GM23338 (cell line): ENCODE measurements around the gene SP2. TPM values are rescaled to one million over a fixed set of nuclear protein-coding genes. Genes with fewer than 3 reads are reported as not detected.

ENCODE experiments used
- ATAC-seq: fragments of 200-7000 bp; cut with Tn5 transposase; 3 replicates; pipeline ENCODE4 v1.9.1; 2020
- DNase-seq: peaks from one replicate; pipeline ENCODE4 v3.0.0-alpha.2; 2015; ENCODE audit warnings: low spot score
- H2AFZ ChIP-seq: fragments of 200-600 bp; sonication (generic); 2 replicates; pipeline ENCODE4 v1.8.0; 2016; ENCODE audit warnings: antibody characterized with exemption, mild to moderate bottlenecking, moderate library complexity
- H3F3A ChIP-seq: fragments of 200-600 bp; sonication (generic); replicated peaks from 2 replicates; pipeline ENCODE4 v1.8.0; 2017; ENCODE audit warnings: antibody characterized with exemption, mixed run types, low read depth
- H3K27ac ChIP-seq: fragments of 200-600 bp; sonication (generic); 2 replicates; pipeline ENCODE4 v1.6.1; 2016; ENCODE audit warnings: low read depth
- H3K27me3 ChIP-seq: fragments of 200-600 bp; sonication (generic); 2 replicates; pipeline ENCODE4 v1.8.0; 2016; ENCODE audit warnings: mild to moderate bottlenecking, mixed run types, moderate library complexity; ENCODE audit not compliant: insufficient read depth
- H3K36me3 ChIP-seq: fragments of 200-600 bp; sonication (generic); 2 replicates; pipeline ENCODE4 v1.8.0; 2016; ENCODE audit warnings: mild to moderate bottlenecking; ENCODE audit not compliant: insufficient read depth
- H3K4me1 ChIP-seq: fragments of 200-600 bp; sonication (generic); 2 replicates; pipeline ENCODE4 v1.8.0; 2016; ENCODE audit warnings: mild to moderate bottlenecking, moderate library complexity; ENCODE audit not compliant: insufficient read depth
- H3K4me2 ChIP-seq: fragments of 200-600 bp; sonication (generic); 2 replicates; pipeline ENCODE4 v1.7.1; 2017; ENCODE audit warnings: mixed run types
- H3K4me3 ChIP-seq: fragments of 200-600 bp; sonication (generic); 2 replicates; pipeline ENCODE4 v1.6.1; 2016; ENCODE audit warnings: mixed run types
- H3K79me2 ChIP-seq: fragments of 200-600 bp; sonication (generic); replicated peaks from 2 replicates; pipeline ENCODE4 v1.8.0; 2017; ENCODE audit warnings: mild to moderate bottlenecking; ENCODE audit not compliant: insufficient read depth
- H3K9me2 ChIP-seq: fragments of 200-600 bp; sonication (generic); 2 replicates; pipeline ENCODE4 v1.8.0; 2017; ENCODE audit not compliant: insufficient read depth
- H4K20me1 ChIP-seq: fragments of 200-600 bp; sonication (generic); replicated peaks from 2 replicates; pipeline ENCODE4 v1.8.0; 2017; ENCODE audit warnings: mild to moderate bottlenecking; ENCODE audit not compliant: insufficient read depth
- H3K27ac Mint-ChIP-seq: 2 replicates; pipeline ENCODE4 v1.8.0; 2020; ENCODE audit warnings: inconsistent platforms, mild to moderate bottlenecking, moderate library complexity, mixed read lengths
- H3K27me3 Mint-ChIP-seq: 3 replicates; pipeline ENCODE4 v1.8.0; 2022; ENCODE audit warnings: low read depth, mild to moderate bottlenecking, moderate library complexity, mixed read lengths, inconsistent platforms; ENCODE audit not compliant: insufficient read depth, poor library complexity
- H3K36me3 Mint-ChIP-seq: 3 replicates; pipeline ENCODE4 v1.8.0; 2021; ENCODE audit warnings: low read depth, mild to moderate bottlenecking, inconsistent platforms, moderate library complexity, mixed read lengths
- H3K4me1 Mint-ChIP-seq: 3 replicates; pipeline ENCODE4 v1.8.0; 2020; ENCODE audit warnings: mild to moderate bottlenecking, inconsistent platforms, mixed read lengths
- H3K4me3 Mint-ChIP-seq: 3 replicates; pipeline ENCODE4 v1.8.0; 2021; ENCODE audit warnings: moderate library complexity, mild to moderate bottlenecking, inconsistent platforms, mixed read lengths
- H3K9me3 Mint-ChIP-seq: 3 replicates; pipeline ENCODE4 v1.8.0; 2020; ENCODE audit warnings: moderate library complexity, mild to moderate bottlenecking, inconsistent platforms, mixed read lengths
- CREB1 ChIP-seq: fragments of 250-450 bp; sonication (Bioruptor Pico); IDR thresholded peaks from 2 replicates; pipeline ENCODE4 v1.5.0; 2020; ENCODE audit warnings: low read depth, mild to moderate bottlenecking, moderate library complexity
- EZH2phosphoT487 ChIP-seq: fragments of 200-600 bp; sonication (generic); IDR thresholded peaks from one replicate; pipeline ENCODE4 v1.8.1; 2018; ENCODE audit warnings: antibody characterized with exemption; ENCODE audit not compliant: unreplicated experiment
- NANOG ChIP-seq: IDR thresholded peaks from 2 replicates; pipeline ENCODE4 v1.6.1; 2016; ENCODE audit warnings: antibody characterized with exemption, borderline replicate concordance
- ZNF114 ChIP-seq: fragments of 250-450 bp; sonication (Bioruptor Pico); IDR thresholded peaks from 2 replicates; pipeline ENCODE4 v1.5.0; 2020; ENCODE audit warnings: mild to moderate bottlenecking, moderate library complexity
- polyA plus RNA-seq: library from polyadenylated mRNA; unstranded; fragments of >200 nt; fragmentation: Nextera tagmentation; extraction: Ambion mirVana; gene quantifications from 2 replicates; pipeline ENCODE4 v1.2.1, GENCODE V29; 2016
- total RNA-seq: library from RNA; depleted of rRNA; stranded (reverse); fragments of >200 nt; shearing (Covaris generic); gene quantifications from 2 replicates; pipeline ENCODE4 v1.2.3, GENCODE V29; 2014
- TF ChIP-seq, protein P1 (sequence below): IDR thresholded peaks from 2 replicates; pipeline ENCODE4 v1.6.1; 2016; ENCODE audit warnings: antibody characterized with exemption
- TF ChIP-seq, protein P2 (sequence below), 2 experiments: fragments of 200-600 bp in 1 of 2; sonication (generic) in 1 of 2; conservative IDR thresholded peaks; 2 replicates each; pipeline versions ENCODE4 v1.5.1 to v1.6.1; 2016 to 2017; ENCODE audit warnings: antibody characterized with exemption in 2 of 2, low read depth in 2 of 2, mild to moderate bottlenecking in 2 of 2, moderate library complexity in 1 of 2
- TF ChIP-seq, protein P3 (sequence below): IDR thresholded peaks from one replicate; pipeline ENCODE4 v1.6.1; 2018; ENCODE audit warnings: antibody characterized with exemption; ENCODE audit not compliant: unreplicated experiment
- TF ChIP-seq, protein P4 (sequence below): fragments of 250-450 bp; sonication (Bioruptor Pico); IDR thresholded peaks from 2 replicates; pipeline ENCODE4 v1.5.0; 2020; ENCODE audit warnings: mild to moderate bottlenecking, moderate library complexity

SP2 gene
- total and polyA plus RNA-seq, 2 experiments from 2014 or later: 6.0 to 12.9 TPM

DNA sequence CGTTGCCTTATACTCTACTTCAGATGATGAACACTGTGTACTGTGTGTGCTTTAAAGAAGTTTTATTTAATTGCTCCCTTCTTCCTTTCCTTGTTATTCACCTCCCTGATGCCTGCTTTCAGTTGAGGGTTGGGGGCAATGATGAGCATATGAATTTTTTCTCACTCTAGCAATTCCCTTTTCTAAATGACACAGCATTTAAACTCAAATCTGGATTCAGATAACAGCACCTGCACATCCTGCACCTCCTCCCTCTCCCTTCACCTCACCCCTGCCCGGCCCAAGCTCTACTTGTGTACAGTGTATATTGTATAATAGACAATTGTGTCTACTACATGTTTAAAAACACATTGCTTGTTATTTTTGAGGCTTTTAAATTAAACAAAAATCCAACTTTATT is 32.4 kb downstream of the SP2 start:
- DNase-seq (no peak), ATAC-seq (no peak)
- Histone ChIP-seq H3K9me2 (no peaks in the 10 kb centered on the region), H3K36me3 (no peaks in the 10 kb centered on the region; the same call in 1 of the 2 replicates), H3K4me2 (no peak overlapping the region), H2AFZ (no peak overlapping the region), H3K4me3 (no peak overlapping the region), H3K79me2 (no peaks in the 10 kb centered on the region), H4K20me1 (no peaks in the 10 kb centered on the region; the same call in 1 of the 2 replicates), H3F3A (no peaks in the 10 kb centered on the region), H3K27me3 (no peaks in the 10 kb centered on the region), H3K27ac (no peak overlapping the region), H3K4me1 (no peaks in the 10 kb centered on the region)
- H3K4me1 Mint-ChIP-seq: no peaks in the 10 kb centered on the region
- H3K27me3 Mint-ChIP-seq: peaks cover 5% of the 10 kb centered on the region
- TF ChIP-seq, protein P1, sequence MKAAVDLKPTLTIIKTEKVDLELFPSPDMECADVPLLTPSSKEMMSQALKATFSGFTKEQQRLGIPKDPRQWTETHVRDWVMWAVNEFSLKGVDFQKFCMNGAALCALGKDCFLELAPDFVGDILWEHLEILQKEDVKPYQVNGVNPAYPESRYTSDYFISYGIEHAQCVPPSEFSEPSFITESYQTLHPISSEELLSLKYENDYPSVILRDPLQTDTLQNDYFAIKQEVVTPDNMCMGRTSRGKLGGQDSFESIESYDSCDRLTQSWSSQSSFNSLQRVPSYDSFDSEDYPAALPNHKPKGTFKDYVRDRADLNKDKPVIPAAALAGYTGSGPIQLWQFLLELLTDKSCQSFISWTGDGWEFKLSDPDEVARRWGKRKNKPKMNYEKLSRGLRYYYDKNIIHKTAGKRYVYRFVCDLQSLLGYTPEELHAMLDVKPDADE: no peak
- TF ChIP-seq, protein P2, sequence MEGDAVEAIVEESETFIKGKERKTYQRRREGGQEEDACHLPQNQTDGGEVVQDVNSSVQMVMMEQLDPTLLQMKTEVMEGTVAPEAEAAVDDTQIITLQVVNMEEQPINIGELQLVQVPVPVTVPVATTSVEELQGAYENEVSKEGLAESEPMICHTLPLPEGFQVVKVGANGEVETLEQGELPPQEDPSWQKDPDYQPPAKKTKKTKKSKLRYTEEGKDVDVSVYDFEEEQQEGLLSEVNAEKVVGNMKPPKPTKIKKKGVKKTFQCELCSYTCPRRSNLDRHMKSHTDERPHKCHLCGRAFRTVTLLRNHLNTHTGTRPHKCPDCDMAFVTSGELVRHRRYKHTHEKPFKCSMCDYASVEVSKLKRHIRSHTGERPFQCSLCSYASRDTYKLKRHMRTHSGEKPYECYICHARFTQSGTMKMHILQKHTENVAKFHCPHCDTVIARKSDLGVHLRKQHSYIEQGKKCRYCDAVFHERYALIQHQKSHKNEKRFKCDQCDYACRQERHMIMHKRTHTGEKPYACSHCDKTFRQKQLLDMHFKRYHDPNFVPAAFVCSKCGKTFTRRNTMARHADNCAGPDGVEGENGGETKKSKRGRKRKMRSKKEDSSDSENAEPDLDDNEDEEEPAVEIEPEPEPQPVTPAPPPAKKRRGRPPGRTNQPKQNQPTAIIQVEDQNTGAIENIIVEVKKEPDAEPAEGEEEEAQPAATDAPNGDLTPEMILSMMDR (conservative IDR thresholded peaks at IDR 0.05; ENCODE audit: low read depth in 2 of 2): no peak
- no peak for TF ChIP-seq CREB1 (CRISPR knock-in tag)
- TF ChIP-seq, protein P3, sequence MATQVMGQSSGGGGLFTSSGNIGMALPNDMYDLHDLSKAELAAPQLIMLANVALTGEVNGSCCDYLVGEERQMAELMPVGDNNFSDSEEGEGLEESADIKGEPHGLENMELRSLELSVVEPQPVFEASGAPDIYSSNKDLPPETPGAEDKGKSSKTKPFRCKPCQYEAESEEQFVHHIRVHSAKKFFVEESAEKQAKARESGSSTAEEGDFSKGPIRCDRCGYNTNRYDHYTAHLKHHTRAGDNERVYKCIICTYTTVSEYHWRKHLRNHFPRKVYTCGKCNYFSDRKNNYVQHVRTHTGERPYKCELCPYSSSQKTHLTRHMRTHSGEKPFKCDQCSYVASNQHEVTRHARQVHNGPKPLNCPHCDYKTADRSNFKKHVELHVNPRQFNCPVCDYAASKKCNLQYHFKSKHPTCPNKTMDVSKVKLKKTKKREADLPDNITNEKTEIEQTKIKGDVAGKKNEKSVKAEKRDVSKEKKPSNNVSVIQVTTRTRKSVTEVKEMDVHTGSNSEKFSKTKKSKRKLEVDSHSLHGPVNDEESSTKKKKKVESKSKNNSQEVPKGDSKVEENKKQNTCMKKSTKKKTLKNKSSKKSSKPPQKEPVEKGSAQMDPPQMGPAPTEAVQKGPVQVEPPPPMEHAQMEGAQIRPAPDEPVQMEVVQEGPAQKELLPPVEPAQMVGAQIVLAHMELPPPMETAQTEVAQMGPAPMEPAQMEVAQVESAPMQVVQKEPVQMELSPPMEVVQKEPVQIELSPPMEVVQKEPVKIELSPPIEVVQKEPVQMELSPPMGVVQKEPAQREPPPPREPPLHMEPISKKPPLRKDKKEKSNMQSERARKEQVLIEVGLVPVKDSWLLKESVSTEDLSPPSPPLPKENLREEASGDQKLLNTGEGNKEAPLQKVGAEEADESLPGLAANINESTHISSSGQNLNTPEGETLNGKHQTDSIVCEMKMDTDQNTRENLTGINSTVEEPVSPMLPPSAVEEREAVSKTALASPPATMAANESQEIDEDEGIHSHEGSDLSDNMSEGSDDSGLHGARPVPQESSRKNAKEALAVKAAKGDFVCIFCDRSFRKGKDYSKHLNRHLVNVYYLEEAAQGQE: no peak
- TF ChIP-seq ZNF114 (CRISPR knock-in tag): no peak
- no peak for TF ChIP-seq NANOG
- H3K4me3 Mint-ChIP-seq: no peak overlapping the region
- H3K9me3 Mint-ChIP-seq: no peaks in the 10 kb centered on the region
- peaks cover 20% of the 10 kb centered on the region for H3K36me3 Mint-ChIP-seq
- no peak overlapping the region for H3K27ac Mint-ChIP-seq

DNA sequence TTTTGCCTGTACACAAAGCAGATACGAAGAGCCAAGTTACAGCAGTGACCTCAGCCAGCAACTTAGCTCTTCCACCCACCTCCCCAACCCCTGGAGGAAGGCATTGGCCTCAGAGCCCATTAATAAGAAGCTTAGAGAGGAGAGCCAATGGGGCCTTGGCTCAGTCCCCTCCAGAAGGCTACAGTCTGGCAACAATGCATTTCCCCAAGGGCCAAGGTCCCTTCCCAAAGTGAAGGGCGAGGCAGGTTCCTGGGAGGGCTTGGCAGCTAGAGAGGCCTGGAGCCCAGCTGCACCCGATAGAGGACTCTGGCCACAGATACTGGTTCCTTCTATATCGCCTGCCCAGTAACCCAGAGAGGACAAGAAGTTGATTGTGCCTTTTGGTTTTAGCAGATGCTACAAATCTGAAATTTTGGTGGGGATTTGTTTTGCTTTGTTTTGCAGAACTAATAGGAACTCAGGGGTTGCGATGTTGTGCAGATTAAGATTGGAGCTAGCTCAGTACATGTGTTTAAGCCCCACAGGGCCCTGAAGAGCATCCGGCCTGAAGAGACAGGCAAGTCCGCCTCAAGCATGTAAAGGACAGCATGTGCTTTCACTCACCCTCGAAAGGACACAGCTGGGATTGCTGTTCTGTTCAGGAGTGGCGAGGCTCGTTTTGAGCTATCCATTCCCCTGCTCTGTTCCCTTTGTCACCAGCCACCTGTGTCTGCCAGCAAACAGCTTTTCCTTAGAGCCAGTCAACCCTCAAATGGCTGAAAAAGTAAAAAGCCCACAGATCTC is 33.4 kb downstream of the SP2 start:
- Mint-ChIP-seq H3K27ac (no peak overlapping the region), H3K27me3 (peaks cover 7% of the 10 kb centered on the region), H3K4me3 (no peak overlapping the region), H3K4me1 (no peaks in the 10 kb centered on the region), H3K36me3 (peaks cover 13% of the 10 kb centered on the region), H3K9me3 (no peaks in the 10 kb centered on the region)
- no peaks in the 10 kb centered on the region for H3K27me3 ChIP-seq
- no peaks in the 10 kb centered on the region for H3K79me2 ChIP-seq
- no peak overlapping the region for H3K4me2 ChIP-seq
- H3K4me3 ChIP-seq: no peak overlapping the region
- no peaks in the 10 kb centered on the region for H3K9me2 ChIP-seq
- H4K20me1 ChIP-seq: no peaks in the 10 kb centered on the region; the same call in 1 of the 2 replicates
- H3F3A ChIP-seq: no peaks in the 10 kb centered on the region
- H3K4me1 ChIP-seq: no peaks in the 10 kb centered on the region
- H3K27ac ChIP-seq: no peak overlapping the region
- no peaks in the 10 kb centered on the region; the same call in 1 of the 2 replicates for H3K36me3 ChIP-seq
- ATAC-seq (no peak), DNase-seq (no peak)
- H2AFZ ChIP-seq: no peak overlapping the region
- TF ChIP-seq EZH2phosphoT487: no peak
- TF ChIP-seq, protein P4, sequence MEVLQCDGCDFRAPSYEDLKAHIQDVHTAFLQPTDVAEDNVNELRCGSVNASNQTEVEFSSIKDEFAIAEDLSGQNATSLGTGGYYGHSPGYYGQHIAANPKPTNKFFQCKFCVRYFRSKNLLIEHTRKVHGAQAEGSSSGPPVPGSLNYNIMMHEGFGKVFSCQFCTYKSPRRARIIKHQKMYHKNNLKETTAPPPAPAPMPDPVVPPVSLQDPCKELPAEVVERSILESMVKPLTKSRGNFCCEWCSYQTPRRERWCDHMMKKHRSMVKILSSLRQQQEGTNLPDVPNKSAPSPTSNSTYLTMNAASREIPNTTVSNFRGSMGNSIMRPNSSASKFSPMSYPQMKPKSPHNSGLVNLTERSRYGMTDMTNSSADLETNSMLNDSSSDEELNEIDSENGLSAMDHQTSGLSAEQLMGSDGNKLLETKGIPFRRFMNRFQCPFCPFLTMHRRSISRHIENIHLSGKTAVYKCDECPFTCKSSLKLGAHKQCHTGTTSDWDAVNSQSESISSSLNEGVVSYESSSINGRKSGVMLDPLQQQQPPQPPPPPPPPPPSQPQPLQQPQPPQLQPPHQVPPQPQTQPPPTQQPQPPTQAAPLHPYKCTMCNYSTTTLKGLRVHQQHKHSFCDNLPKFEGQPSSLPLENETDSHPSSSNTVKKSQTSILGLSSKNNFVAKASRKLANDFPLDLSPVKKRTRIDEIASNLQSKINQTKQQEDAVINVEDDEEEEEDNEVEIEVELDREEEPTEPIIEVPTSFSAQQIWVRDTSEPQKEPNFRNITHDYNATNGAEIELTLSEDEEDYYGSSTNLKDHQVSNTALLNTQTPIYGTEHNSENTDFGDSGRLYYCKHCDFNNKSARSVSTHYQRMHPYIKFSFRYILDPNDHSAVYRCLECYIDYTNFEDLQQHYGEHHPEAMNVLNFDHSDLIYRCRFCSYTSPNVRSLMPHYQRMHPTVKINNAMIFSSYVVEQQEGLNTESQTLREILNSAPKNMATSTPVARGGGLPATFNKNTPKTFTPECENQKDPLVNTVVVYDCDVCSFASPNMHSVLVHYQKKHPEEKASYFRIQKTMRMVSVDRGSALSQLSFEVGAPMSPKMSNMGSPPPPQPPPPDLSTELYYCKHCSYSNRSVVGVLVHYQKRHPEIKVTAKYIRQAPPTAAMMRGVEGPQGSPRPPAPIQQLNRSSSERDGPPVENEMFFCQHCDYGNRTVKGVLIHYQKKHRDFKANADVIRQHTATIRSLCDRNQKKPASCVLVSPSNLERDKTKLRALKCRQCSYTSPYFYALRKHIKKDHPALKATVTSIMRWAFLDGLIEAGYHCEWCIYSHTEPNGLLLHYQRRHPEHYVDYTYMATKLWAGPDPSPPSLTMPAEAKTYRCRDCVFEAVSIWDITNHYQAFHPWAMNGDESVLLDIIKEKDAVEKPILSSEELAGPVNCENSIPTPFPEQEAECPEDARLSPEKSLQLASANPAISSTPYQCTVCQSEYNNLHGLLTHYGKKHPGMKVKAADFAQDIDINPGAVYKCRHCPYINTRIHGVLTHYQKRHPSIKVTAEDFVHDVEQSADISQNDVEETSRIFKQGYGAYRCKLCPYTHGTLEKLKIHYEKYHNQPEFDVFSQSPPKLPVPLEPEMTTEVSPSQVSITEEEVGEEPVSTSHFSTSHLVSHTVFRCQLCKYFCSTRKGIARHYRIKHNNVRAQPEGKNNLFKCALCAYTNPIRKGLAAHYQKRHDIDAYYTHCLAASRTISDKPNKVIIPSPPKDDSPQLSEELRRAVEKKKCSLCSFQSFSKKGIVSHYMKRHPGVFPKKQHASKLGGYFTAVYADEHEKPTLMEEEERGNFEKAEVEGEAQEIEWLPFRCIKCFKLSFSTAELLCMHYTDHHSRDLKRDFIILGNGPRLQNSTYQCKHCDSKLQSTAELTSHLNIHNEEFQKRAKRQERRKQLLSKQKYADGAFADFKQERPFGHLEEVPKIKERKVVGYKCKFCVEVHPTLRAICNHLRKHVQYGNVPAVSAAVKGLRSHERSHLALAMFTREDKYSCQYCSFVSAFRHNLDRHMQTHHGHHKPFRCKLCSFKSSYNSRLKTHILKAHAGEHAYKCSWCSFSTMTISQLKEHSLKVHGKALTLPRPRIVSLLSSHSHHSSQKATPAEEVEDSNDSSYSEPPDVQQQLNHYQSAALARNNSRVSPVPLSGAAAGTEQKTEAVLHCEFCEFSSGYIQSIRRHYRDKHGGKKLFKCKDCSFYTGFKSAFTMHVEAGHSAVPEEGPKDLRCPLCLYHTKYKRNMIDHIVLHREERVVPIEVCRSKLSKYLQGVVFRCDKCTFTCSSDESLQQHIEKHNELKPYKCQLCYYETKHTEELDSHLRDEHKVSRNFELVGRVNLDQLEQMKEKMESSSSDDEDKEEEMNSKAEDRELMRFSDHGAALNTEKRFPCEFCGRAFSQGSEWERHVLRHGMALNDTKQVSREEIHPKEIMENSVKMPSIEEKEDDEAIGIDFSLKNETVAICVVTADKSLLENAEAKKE (CRISPR knock-in tag): no peak
